H54 (cell line): ENCODE measurements around the gene TMEM51.

Experiments used
- DNase-seq: peaks from one replicate; pipeline ENCODE4 v3.0.0; 2011; ENCODE audit warnings: low spot score, mixed read lengths; ENCODE audit not compliant: insufficient read length
- FAIRE-seq: peaks from 3 replicates; lab custom pipeline; 2011; peaks lifted over from hg19 to GRCh38; lab: Jason Lieb, UNC
- POLR2A ChIP-seq: IDR thresholded peaks from 2 replicates; pipeline ENCODE4 v1.6.1; 2011; ENCODE audit warnings: low read depth, mild to moderate bottlenecking, low read length

The TMEM51 gene

GRCh38 chr1:15220825-15221431 lies 67.4 kb downstream of the TMEM51 start:
- FAIRE-seq: no peak
- DNase-seq: no peak
- no peak for TF ChIP-seq POLR2A

- no peak for TF ChIP-seq POLR2A
- FAIRE-seq (no peak), DNase-seq (no peak)
Observed at GRCh38 chr1:15222653-15223303, 69.2 kb downstream of the TMEM51 start.

GRCh38 chr1:15224259-15224869 lies 70.8 kb downstream of the TMEM51 start:
- DNase-seq (no peak), FAIRE-seq (no peak)
- no peak for TF ChIP-seq POLR2A

- no peak for TF ChIP-seq POLR2A
Observed at GRCh38 chr1:15224974-15225373, 71.4 kb downstream of the TMEM51 start.

GRCh38 chr1:15225461-15225860 lies 71.9 kb downstream of the TMEM51 start:
- no peak for TF ChIP-seq POLR2A
- FAIRE-seq: no peak
- no peak for DNase-seq

More at GRCh38 chr1:15224974-15225373, 71.4 kb downstream of the TMEM51 start:
- DNase-seq (no peak), FAIRE-seq (no peak)

GRCh38 chr1:15226388-15227255 lies 73.1 kb downstream of the TMEM51 start:
- DNase-seq (no peak), FAIRE-seq (no peak)
- no peak for TF ChIP-seq POLR2A

GRCh38 chr1:15229707-15230131 lies 76.2 kb downstream of the TMEM51 start:
- FAIRE-seq (no peak), DNase-seq (no peak)
- no peak for TF ChIP-seq POLR2A

GRCh38 chr1:15231714-15232201 lies 78.2 kb downstream of the TMEM51 start:
- no peak for TF ChIP-seq POLR2A
- no peak for DNase-seq
- no peak for FAIRE-seq

- no peak for TF ChIP-seq POLR2A
- FAIRE-seq: no peak
Observed at GRCh38 chr1:15233689-15234088, 80.1 kb downstream of the TMEM51 start.

GRCh38 chr1:15236321-15236721 lies 82.8 kb downstream of the TMEM51 start:
- TF ChIP-seq POLR2A: no peak
- FAIRE-seq (no peak), DNase-seq (no peak)

More at GRCh38 chr1:15233689-15234088, 80.1 kb downstream of the TMEM51 start:
- DNase-seq: no peak

GRCh38 chr1:15236746-15237145 lies 83.2 kb downstream of the TMEM51 start:
- no peak for DNase-seq
- TF ChIP-seq POLR2A: no peak
- no peak for FAIRE-seq

- FAIRE-seq: no peak
- DNase-seq: no peak
- TF ChIP-seq POLR2A: no peak
Observed at GRCh38 chr1:15238789-15239188, 85.2 kb downstream of the TMEM51 start.

- DNase-seq: no peak
- no peak for TF ChIP-seq POLR2A
- FAIRE-seq: no peak
Observed at GRCh38 chr1:15242766-15243165, 89.2 kb downstream of the TMEM51 start.
